SU-DHL-6 (cell line): ENCODE results near the gene PRKCE.

Experiments
- EZH2phosphoT487 ChIP-seq: fragments of 200-600 bp; sonication (generic), shearing (Covaris generic); conservative IDR thresholded peaks from 2 replicates; pipeline ENCODE4 v1.6.1; 2018; ENCODE audit warnings: mild to moderate bottlenecking, antibody characterized with exemption, low read length, moderate library complexity, mixed read lengths
- TF ChIP-seq, protein P1 (sequence below): fragments of 200-600 bp; sonication (generic); IDR thresholded peaks from one replicate; pipeline ENCODE4 v1.5.1; 2017; ENCODE audit warnings: antibody characterized with exemption, mild to moderate bottlenecking, low read length, moderate library complexity; ENCODE audit not compliant: insufficient read depth, poor library complexity, severe bottlenecking

DNA sequence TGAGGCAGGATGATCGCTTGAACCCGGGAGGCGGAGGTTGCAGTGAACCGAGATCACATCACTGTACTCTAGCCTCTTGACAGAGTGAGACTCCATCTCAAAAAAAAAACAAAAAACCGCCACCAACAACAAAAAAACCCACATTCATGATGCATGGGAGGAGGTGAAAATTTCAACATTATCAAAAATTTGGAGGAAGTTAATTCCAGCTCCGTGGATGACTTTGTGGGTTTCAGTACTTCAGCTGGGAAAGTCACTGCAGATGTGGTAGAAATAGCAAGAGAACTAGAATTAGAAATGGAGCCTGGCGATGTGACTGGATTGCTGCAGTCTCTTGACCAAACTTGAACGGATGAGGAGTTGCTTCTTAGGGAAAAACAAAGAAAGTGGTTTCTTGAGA is 74.3 kb downstream of the PRKCE start:
- TF ChIP-seq, protein P1, sequence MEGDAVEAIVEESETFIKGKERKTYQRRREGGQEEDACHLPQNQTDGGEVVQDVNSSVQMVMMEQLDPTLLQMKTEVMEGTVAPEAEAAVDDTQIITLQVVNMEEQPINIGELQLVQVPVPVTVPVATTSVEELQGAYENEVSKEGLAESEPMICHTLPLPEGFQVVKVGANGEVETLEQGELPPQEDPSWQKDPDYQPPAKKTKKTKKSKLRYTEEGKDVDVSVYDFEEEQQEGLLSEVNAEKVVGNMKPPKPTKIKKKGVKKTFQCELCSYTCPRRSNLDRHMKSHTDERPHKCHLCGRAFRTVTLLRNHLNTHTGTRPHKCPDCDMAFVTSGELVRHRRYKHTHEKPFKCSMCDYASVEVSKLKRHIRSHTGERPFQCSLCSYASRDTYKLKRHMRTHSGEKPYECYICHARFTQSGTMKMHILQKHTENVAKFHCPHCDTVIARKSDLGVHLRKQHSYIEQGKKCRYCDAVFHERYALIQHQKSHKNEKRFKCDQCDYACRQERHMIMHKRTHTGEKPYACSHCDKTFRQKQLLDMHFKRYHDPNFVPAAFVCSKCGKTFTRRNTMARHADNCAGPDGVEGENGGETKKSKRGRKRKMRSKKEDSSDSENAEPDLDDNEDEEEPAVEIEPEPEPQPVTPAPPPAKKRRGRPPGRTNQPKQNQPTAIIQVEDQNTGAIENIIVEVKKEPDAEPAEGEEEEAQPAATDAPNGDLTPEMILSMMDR, result no peak
- no peak for TF ChIP-seq EZH2phosphoT487
